Posterior vena cava (tissue), 2 donors: ENCODE results near the gene CDC20. TPM values are rescaled to one million over a fixed set of nuclear protein-coding genes. Genes with fewer than 3 reads are reported as not detected.

ENCODE experiments used
- DNase-seq: peaks from one replicate; pipeline ENCODE4 v3.0.0-alpha.2; 2020; ENCODE audit warnings: low spot score
- intact Hi-C, 2 donors: fragments of 100-400 bp; cut with DNase I; formaldehyde crosslinking; loops; one replicate each; pipeline versions ENCODE4 v1.14.1 to v1.14.2; 2022 to 2023
- microRNA-seq, 2 donors: library from miRNA; unstranded; fragments of <30 nt; microRNA quantifications; one replicate each; pipeline ENCODE4 v1.2.0, GENCODE V29; 2020 to 2021; ENCODE audit warnings: borderline microRNAs expressed in 2 of 2
- total RNA-seq, 2 donors: library from RNA; stranded (reverse); fragmentation: NEBNext Ultra II Directional; extraction: Animal tissue kit (Norgen Biotek cat#: 25700); gene quantifications; one replicate each; pipeline ENCODE4 v1.2.1, GENCODE V29; 2021
- donor health status: DM: yes; HTN: yes; CAD: no.
- donor health status: DM: yes; HTN: yes; CAD: no.

CDC20 gene
- total RNA-seq, 2 donors from 2014 or later: 0.95 to 1.0 TPM

DNA sequence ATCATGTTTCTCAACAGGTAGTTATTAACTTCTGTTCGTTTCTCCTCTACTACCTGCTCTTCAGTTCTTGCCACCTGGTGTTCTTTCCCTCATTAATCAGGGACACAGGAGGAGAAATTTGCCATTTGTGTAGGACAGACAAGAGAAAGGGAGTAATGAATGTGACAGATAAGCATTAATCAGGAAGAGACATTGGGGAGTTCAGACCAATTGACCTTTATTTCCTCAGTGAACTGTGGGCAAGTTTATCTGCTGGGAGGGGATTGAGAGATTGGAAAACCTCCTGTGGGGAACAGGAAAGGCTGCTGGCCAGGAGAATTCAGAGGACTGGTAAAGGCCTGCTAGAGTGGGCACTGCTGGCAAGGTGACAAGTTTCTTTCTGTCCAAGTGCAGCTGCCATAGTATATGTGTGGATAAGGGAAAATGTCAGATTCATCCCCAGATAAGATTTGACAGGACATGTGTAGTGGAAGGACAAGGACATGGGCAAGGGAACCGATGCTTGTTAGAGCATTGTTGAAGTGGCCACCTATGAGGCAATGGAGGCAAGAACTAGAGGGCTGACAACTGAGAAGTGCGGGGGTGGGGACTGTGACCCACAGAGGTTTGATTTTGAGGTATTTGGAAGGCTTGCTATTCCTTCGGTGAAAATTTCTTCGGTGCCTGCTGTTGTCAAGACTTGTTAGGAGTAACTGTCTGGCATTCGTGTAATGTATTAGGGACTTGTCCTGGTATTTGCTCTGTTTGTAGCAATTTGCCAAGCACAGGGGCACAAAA is 43.5 kb downstream of the CDC20 start:
- DNase-seq: no peak
- intact Hi-C loops: no loop called here

DNA sequence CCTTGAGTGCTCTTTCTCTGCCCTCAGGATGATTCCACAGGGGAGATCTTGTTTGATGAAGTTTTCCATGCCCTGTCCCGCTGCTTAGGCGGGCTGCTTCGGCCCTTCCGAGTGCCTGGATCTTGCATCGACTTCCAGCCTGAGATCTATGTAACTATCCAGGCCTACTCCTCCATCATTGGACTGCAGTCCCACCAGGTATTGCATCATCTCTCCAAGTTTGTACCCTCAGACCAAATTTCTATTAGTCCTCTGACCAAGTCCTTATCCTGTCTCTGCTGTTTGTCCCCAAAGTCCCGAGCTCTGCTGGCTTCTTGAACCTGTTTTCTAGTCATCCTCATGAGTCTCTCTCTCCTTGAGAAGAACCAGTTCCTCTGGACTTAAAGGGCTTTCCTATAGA is 45.6 kb downstream of the CDC20 start:
- no peak for DNase-seq
- intact Hi-C loops: no loop called here

DNA sequence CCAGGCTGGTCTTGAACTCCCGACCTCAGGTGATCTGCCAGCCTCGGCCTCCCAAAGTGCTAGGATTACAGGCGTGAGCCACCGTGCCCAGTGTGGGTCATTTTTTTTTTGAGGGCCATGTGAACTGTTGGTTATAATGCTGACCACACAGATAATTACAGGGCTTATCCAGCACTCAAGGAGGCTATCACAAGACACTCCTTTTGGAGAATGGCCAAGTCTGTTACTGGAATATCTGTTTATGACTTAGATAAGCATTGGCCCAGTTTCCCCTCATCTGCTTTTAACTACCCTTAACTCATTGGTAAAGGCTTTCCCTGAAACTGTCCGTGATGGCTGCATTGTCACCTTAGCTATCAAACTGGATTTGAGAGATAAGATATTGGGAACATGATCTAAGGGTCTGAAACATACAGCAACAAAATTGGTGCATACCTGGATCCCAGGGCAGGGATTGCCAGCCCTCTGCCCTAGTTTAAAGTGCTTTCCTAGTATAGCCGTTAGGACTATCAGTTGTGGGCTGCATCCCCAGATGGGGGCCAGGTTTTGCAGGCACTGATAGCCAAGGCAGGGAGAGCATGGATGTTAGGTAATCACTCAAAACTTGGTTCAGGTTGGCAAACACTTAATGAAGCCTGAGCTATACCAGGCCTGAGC is 46.6 kb downstream of the CDC20 start:
- intact Hi-C loops: no loop called here
- no peak for DNase-seq

DNA sequence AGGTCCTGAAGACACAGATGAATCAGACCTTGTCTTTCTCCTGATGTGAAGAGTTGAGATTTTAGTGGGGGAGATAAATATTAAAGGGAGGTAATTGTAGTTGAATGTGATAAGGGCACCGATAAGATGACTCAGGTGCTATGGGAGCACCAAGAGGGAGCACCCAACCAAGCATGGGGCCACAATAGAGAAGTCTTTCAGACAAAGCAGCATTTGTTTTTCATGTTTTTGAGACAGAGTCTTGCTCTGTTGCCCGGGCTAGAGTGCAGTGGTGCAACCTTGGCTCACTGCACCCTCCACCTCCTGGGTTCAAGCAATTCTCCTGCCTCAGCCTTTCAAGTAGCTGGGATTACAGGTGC is 47.1 kb downstream of the CDC20 start:
- intact Hi-C loops: no loop called here
- no peak for DNase-seq

DNA sequence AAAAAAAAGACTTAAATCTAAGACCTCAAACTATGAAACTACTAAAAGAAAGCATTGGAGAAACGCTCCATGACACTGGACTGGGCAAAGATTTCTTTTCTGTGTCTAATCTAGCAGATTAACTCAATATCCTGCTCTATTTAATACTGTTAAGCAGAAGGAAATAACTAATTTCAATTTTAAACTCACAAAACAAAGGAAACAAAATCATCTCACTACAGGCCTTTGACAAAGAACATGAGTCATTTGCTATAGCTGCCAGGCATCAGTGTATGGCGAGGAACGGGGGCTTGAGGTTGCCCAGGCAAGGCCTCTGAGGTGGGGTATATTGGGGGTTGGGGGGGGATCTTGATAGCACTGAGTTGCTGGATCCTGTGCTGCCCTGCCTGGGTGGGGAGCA is 51.8 kb downstream of the CDC20 start:
- DNase-seq: no peak
- intact Hi-C loops: no loop called here

Small RNA genes lying within 50 kb of the gene (microRNA-seq; reads per million reads assigned to microRNA genes)
- gene MIR6734: 0.52 to 1.9 reads per million in 2 donors

Other genes with a start within 250 kb of the CDC20 start
- 10 to 100 TPM; 27.3 to 42.4 TPM for gene EBNA1BP2, start 186.7 kb upstream of the CDC20 start, total RNA-seq
- under 1 TPM in 1 of 2 donors, not detected in 1; 0.09 TPM for gene CFAP57, start 186.7 kb upstream of the CDC20 start, total RNA-seq
- gene TMEM125, start 89.0 kb upstream of the CDC20 start, total RNA-seq: under 1 TPM in 1 of 2 donors, not detected in 1; 0.29 TPM
- not detected for gene C1orf210, start 73.4 kb upstream of the CDC20 start, total RNA-seq
- gene TIE1, start 58.0 kb upstream of the CDC20 start, total RNA-seq: 10 to 100 TPM; 32.5 to 46.6 TPM
- gene MPL, start 21.2 kb upstream of the CDC20 start, total RNA-seq: under 1 TPM in 1 of 2 donors, not detected in 1; 0.90 TPM
- 10 to 100 TPM; 58.2 to 64.6 TPM for gene ELOVL1, start 9.0 kb downstream of the CDC20 start, total RNA-seq
- 10 to 100 TPM; 27.0 to 30.5 TPM for gene MED8, start 30.8 kb downstream of the CDC20 start, total RNA-seq
- gene SZT2, start 30.9 kb downstream of the CDC20 start, total RNA-seq: 10 to 100 TPM; 43.3 to 45.8 TPM
- gene HYI, start 95.0 kb downstream of the CDC20 start, total RNA-seq: 10 to 100 TPM; 27.6 to 28.8 TPM
- 10 to 100 TPM; 59.0 to 68.3 TPM for gene PTPRF, start 171.9 kb downstream of the CDC20 start, total RNA-seq